H1 (cell line): Measurements from ENCODE around the gene ARAP2. TPM values are rescaled to one million over a fixed set of nuclear protein-coding genes. Genes with fewer than 3 reads are reported as not detected.

Experiments used
- CTCF ChIA-PET: fragments of 300-600 bp; sonication (Branson Sonifier 250); formaldehyde crosslinking; loops from one replicate; lab custom pipeline; 2021; ENCODE audit not compliant: partially characterized antibody; lab: Charles Lee
- POLR2A ChIA-PET: fragments of 300-600 bp; sonication (Branson Sonifier 250); formaldehyde crosslinking; loops from one replicate; lab custom pipeline; 2021; ENCODE audit warnings: inconsistent platforms; ENCODE audit not compliant: partially characterized antibody; lab: Charles Lee
- DNase-seq, 2 experiments: peaks; one replicate each; pipeline versions ENCODE4 v3.0.0 to v3.0.0-alpha.2; 2010 to 2022; ENCODE audit warnings: low spot score in 2 of 2, low read depth in 1 of 2, mixed read lengths in 1 of 2
- FAIRE-seq: peaks from 2 replicates; lab custom pipeline; 2011; peaks lifted over from hg19 to GRCh38; lab: Jason Lieb, UNC
- H2AFZ ChIP-seq: 2 replicates; pipeline ENCODE4 v1.8.1; 2012; ENCODE audit warnings: low read length, inconsistent platforms
- H2AK5ac ChIP-seq: 2 replicates; pipeline ENCODE4 v1.6.1; 2013; ENCODE audit warnings: low read depth, low read length
- H2BK120ac ChIP-seq: replicated peaks from 2 replicates; pipeline ENCODE3; 2013; ENCODE audit warnings: low read depth, low read length, inconsistent platforms
- H2BK12ac ChIP-seq: 2 replicates; pipeline ENCODE4 v1.6.1; 2013; ENCODE audit warnings: low read depth, low read length
- H2BK15ac ChIP-seq: 2 replicates; pipeline ENCODE4 v1.6.1; 2013; ENCODE audit warnings: low read length
- H2BK20ac ChIP-seq: 2 replicates; pipeline ENCODE4 v1.6.1; 2013; ENCODE audit warnings: low read length
- H2BK5ac ChIP-seq: 2 replicates; pipeline ENCODE4 v1.6.1; 2013; ENCODE audit warnings: low read depth, low read length
- H3K14ac ChIP-seq: 2 replicates; pipeline ENCODE4 v1.6.1; 2013; ENCODE audit warnings: inconsistent platforms; ENCODE audit not compliant: insufficient read length
- H3K18ac ChIP-seq: 2 replicates; pipeline ENCODE4 v1.6.1; 2013; ENCODE audit warnings: low read length; ENCODE audit errors: extremely low read depth
- H3K23ac ChIP-seq: 2 replicates; pipeline ENCODE4 v1.6.1; 2013; ENCODE audit warnings: inconsistent platforms; ENCODE audit not compliant: insufficient read length
- H3K23me2 ChIP-seq: 2 replicates; pipeline ENCODE4 v1.6.1; 2013; ENCODE audit warnings: low read depth, low read length
- H3K27ac ChIP-seq: 2 replicates; pipeline ENCODE4 v1.6.1; 2011; ENCODE audit warnings: low read depth, low read length, inconsistent platforms
- H3K27me3 ChIP-seq, 4 experiments: replicated peaks in 1 of 4; 1 replicate in 1 of 4; 2 replicates in 3 of 4; pipeline versions ENCODE4 v1.6.1 to v1.8.1; 2011 to 2013; ENCODE audit warnings: low read length in 3 of 4, mild to moderate bottlenecking in 3 of 4, inconsistent platforms in 2 of 4, mixed read lengths in 2 of 4, moderate library complexity in 1 of 4; ENCODE audit not compliant: control insufficient read depth in 3 of 4, insufficient read depth in 3 of 4; ENCODE audit errors: extremely low read depth in 1 of 4
- H3K36me3 ChIP-seq, 4 experiments: 2 replicates each; pipeline versions ENCODE4 v1.6.1 to v1.8.1; 2011 to 2013; ENCODE audit warnings: mild to moderate bottlenecking in 4 of 4, low read length in 3 of 4, moderate library complexity in 2 of 4, control low read depth in 1 of 4, inconsistent platforms in 1 of 4; ENCODE audit not compliant: insufficient read depth in 4 of 4, control insufficient read depth in 2 of 4
- H3K4ac ChIP-seq: replicated peaks from 2 replicates; pipeline ENCODE3; 2013; ENCODE audit warnings: low read length, low read depth, mixed read lengths, inconsistent platforms; ENCODE audit not compliant: insufficient read length
- H3K4me1 ChIP-seq, 4 experiments: replicated peaks in 1 of 4; 1 replicate in 1 of 4; 2 replicates in 3 of 4; pipeline versions ENCODE4 v1.6.1 to v1.8.1; 2011 to 2013; ENCODE audit warnings: low read length in 3 of 4, inconsistent platforms in 2 of 4, mixed read lengths in 1 of 4; ENCODE audit not compliant: insufficient read depth in 4 of 4, control insufficient read depth in 3 of 4
- H3K4me2 ChIP-seq, 2 experiments: 2 replicates each; pipeline versions ENCODE4 v1.6.1 to v1.8.1; 2011 to 2013; ENCODE audit warnings: low read depth in 2 of 2, low read length in 2 of 2, control low read depth in 1 of 2, inconsistent platforms in 1 of 2, mild to moderate bottlenecking in 1 of 2; ENCODE audit not compliant: insufficient read depth in 1 of 2
- H3K4me3 ChIP-seq, 4 experiments: fragments of 200-600, 300-600 bp in 1 of 4; sonication (generic), shearing (Covaris generic), sonication (Bioruptor Twin) in 1 of 4; 2 replicates each; pipeline versions ENCODE4 v1.5.1 to v1.8.1; 2011 to 2016; ENCODE audit warnings: low read length in 4 of 4, low read depth in 3 of 4, control low read depth in 2 of 4, inconsistent platforms in 2 of 4, mild to moderate bottlenecking in 2 of 4, mixed read lengths in 1 of 4, moderate library complexity in 1 of 4; ENCODE audit not compliant: insufficient read depth in 2 of 4; ENCODE audit errors: extremely low read depth in 1 of 4
- H3K56ac ChIP-seq: replicated peaks from 2 replicates; pipeline ENCODE3; 2013; ENCODE audit warnings: low read depth, mild to moderate bottlenecking, mixed read lengths, low read length, inconsistent platforms; ENCODE audit not compliant: insufficient read length
- H3K79me1 ChIP-seq: 2 replicates; pipeline ENCODE4 v1.6.1; 2013; ENCODE audit warnings: low read depth, low read length, control low read depth
- H3K79me2 ChIP-seq, 2 experiments: 2 replicates each; pipeline versions ENCODE4 v1.6.1 to v1.8.1; 2012 to 2013; ENCODE audit warnings: low read length in 2 of 2, mild to moderate bottlenecking in 2 of 2, inconsistent platforms in 1 of 2; ENCODE audit not compliant: insufficient read depth in 2 of 2, control insufficient read depth in 1 of 2
- H3K9ac ChIP-seq, 4 experiments: replicated peaks in 1 of 4; 1 replicate in 1 of 4; 2 replicates in 3 of 4; pipeline versions ENCODE4 v1.6.1 to v1.8.1; 2011 to 2013; ENCODE audit warnings: low read depth in 3 of 4, low read length in 3 of 4, control low read depth in 2 of 4, mild to moderate bottlenecking in 2 of 4, moderate library complexity in 2 of 4, inconsistent platforms in 1 of 4; ENCODE audit errors: extremely low read depth in 1 of 4
- H3K9me3 ChIP-seq, 2 experiments: 2 replicates each; pipeline versions ENCODE4 v1.6.1 to v1.8.1; 2012 to 2013; ENCODE audit warnings: mild to moderate bottlenecking in 2 of 2, moderate library complexity in 2 of 2, control low read depth in 1 of 2, inconsistent platforms in 1 of 2, low read depth in 1 of 2, low read length in 1 of 2, mixed read lengths in 1 of 2; ENCODE audit not compliant: insufficient read depth in 2 of 2
- H4K20me1 ChIP-seq, 2 experiments: replicated peaks in 1 of 2; 2 replicates each; pipeline versions ENCODE3 to v1.8.1; 2011 to 2013; ENCODE audit warnings: inconsistent platforms in 2 of 2, low read length in 2 of 2, mild to moderate bottlenecking in 1 of 2; ENCODE audit not compliant: insufficient read depth in 2 of 2, control insufficient read depth in 1 of 2
- H4K5ac ChIP-seq: 2 replicates; pipeline ENCODE4 v1.6.1; 2013; ENCODE audit warnings: low read length, low read depth, mixed read lengths, inconsistent platforms; ENCODE audit not compliant: insufficient read length
- H4K8ac ChIP-seq: 2 replicates; pipeline ENCODE4 v1.8.0; 2013; ENCODE audit warnings: mild to moderate bottlenecking, moderate library complexity, low read length, inconsistent platforms; ENCODE audit not compliant: insufficient read depth; ENCODE audit errors: extremely low read depth
- H4K91ac ChIP-seq: replicated peaks from 2 replicates; pipeline ENCODE3; 2013; ENCODE audit warnings: low read length, mixed read lengths, inconsistent platforms; ENCODE audit not compliant: insufficient read length
- ATF2 ChIP-seq: IDR thresholded peaks from 2 replicates; pipeline ENCODE4 v1.6.1; 2012; ENCODE audit warnings: low read length, inconsistent platforms
- CHD1 ChIP-seq: IDR thresholded peaks from 2 replicates; pipeline ENCODE4 v1.6.1; 2012; ENCODE audit warnings: low read depth, low read length, improper control_type of control experiment
- HDAC6 ChIP-seq: IDR thresholded peaks from one replicate; pipeline ENCODE4 v1.7.1; 2012; ENCODE audit warnings: low read depth, mild to moderate bottlenecking, inconsistent platforms, low read length, moderate library complexity
- KDM4A ChIP-seq: IDR thresholded peaks from one replicate; pipeline ENCODE4 v1.7.1; 2012; ENCODE audit warnings: low read depth, mild to moderate bottlenecking, moderate library complexity, low read length, inconsistent platforms; ENCODE audit not compliant: severe bottlenecking
- POLR2AphosphoS5 ChIP-seq: IDR thresholded peaks from 2 replicates; pipeline ENCODE4 v1.6.1; 2011; ENCODE audit warnings: low read depth, low read length
- POU5F1 ChIP-seq: IDR thresholded peaks from 2 replicates; pipeline ENCODE4 v1.6.1; 2011; ENCODE audit warnings: low read depth, mild to moderate bottlenecking, low read length, moderate library complexity
- TBP ChIP-seq: IDR thresholded peaks from 2 replicates; pipeline ENCODE4 v1.6.1; 2011; ENCODE audit warnings: low read depth, low read length, improper control_type of control experiment
- YY1 ChIP-seq: IDR thresholded peaks from 2 replicates; pipeline ENCODE4 v1.6.1; 2011; ENCODE audit warnings: low read depth, mild to moderate bottlenecking, low read length
- WGBS, 2 experiments: shearing (Covaris generic) in 1 of 2; methylation state at CpG; one replicate each; pipeline versions ENCODE4 v1.1.6 to v1.1.7; 2013 to 2015; ENCODE audit warnings: low lambda C conversion rate in 2 of 2, mixed read lengths in 2 of 2, inconsistent platforms in 1 of 2, low coverage in 1 of 2, missing lambda C conversion rate in 1 of 2; ENCODE audit not compliant: insufficient replicate concordance in 2 of 2, insufficient coverage in 1 of 2, insufficient read length in 1 of 2; ENCODE audit errors: extremely low coverage in 1 of 2, missing lambda C conversion rate in 1 of 2; 5-methylcytosine and 5-hydroxymethylcytosine counted together
- polyA plus RNA-seq, 7 experiments: library from polyadenylated mRNA; depleted of rRNA in 3 of 7; stranded (reverse) in 5 of 7; unstranded in 2 of 7; fragments of >200 nt in 5 of 7; fragments of 200-250 nt in 2 of 7; gene quantifications; 1 replicate in 5 of 7; 2 replicates in 1 of 7; 4 replicates in 1 of 7; pipeline versions ENCODE4 v1.2.1 to v1.2.3, GENCODE V29; 2011 to 2013; ENCODE audit warnings: missing spikeins in 2 of 7, mixed read lengths in 2 of 7
- total RNA-seq: library from RNA; stranded (reverse); fragmentation: NEBNext Ultra II Directional; extraction: Animal tissue kit (Norgen Biotek cat#: 25700); gene quantifications from 2 replicates; pipeline ENCODE4 v1.2.1, GENCODE V29; 2021

The ARAP2 gene
- total and polyA plus RNA-seq, 2 of the 8 experiments (the other 6 are each of a cell fraction or from before 2014, with no cell fraction given), result 0.15 to 2.3 TPM

GRCh38 chr4:36115312-36115711 is 129.0 kb downstream of the ARAP2 start:
- no peak overlapping the region for H3K4ac ChIP-seq
- no peak overlapping the region for H2BK20ac ChIP-seq
- H2AFZ ChIP-seq, result no peak overlapping the region
- no peak overlapping the region for H3K14ac ChIP-seq
- no peak overlapping the region for H3K18ac ChIP-seq
- H3K4me1 ChIP-seq, result peaks cover 0 to 6% (median 0%) of the 10 kb centered on the region in 4 experiments; a peak in 1 of 7 replicates
- no peak overlapping the region for H2BK12ac ChIP-seq
- no peaks in the 10 kb centered on the region for H3K9me3 ChIP-seq
- H3K4me3 ChIP-seq, result no peak overlapping the region
- no peak overlapping the region for H4K8ac ChIP-seq
- no peak for FAIRE-seq
- H3K23ac ChIP-seq, result no peak overlapping the region
- H3K4me2 ChIP-seq, result no peak overlapping the region
- no peak overlapping the region for H3K56ac ChIP-seq
- H3K9ac ChIP-seq, result no peak overlapping the region
- POLR2A ChIA-PET, result no interaction called here
- H3K27me3 ChIP-seq, result no peaks in the 10 kb centered on the region
- no peaks in the 10 kb centered on the region for H3K79me1 ChIP-seq
- no peaks in the 10 kb centered on the region for H3K23me2 ChIP-seq
- H3K36me3 ChIP-seq, result no peaks in the 10 kb centered on the region
- H2AK5ac ChIP-seq, result no peak overlapping the region
- DNase-seq, result no peak
- H2BK120ac ChIP-seq, result no peak overlapping the region
- no peak overlapping the region for H4K5ac ChIP-seq
- WGBS, 2 experiments, result 97% methylated on average over 3 of the region's 3 CpGs; no CpG with 5 or more reads in 1 of the 2 experiments
- no peaks in the 10 kb centered on the region for H4K20me1 ChIP-seq
- no peak overlapping the region for H2BK5ac ChIP-seq
- H3K79me2 ChIP-seq, result no peaks in the 10 kb centered on the region
- H2BK15ac ChIP-seq, result no peak overlapping the region
- no peak for TF ChIP-seq CHD1
- TF ChIP-seq TBP, result no peak
- TF ChIP-seq POU5F1, result no peak
- TF ChIP-seq ATF2, result no peak
- TF ChIP-seq YY1, result no peak
- no peak for TF ChIP-seq KDM4A
- no peak for TF ChIP-seq POLR2AphosphoS5
- no peak for TF ChIP-seq HDAC6
- H3K27ac ChIP-seq, result no peak overlapping the region
- H4K91ac ChIP-seq, result no peak overlapping the region
- CTCF ChIA-PET, result no interaction called here
